ENCODE data around the gene SLC35F6. TPM values are rescaled to one million over a fixed set of nuclear protein-coding genes. Genes with fewer than 3 reads are reported as not detected.
"Not testable (repeated sequence)": the region's sequence is repeated elsewhere in the genome, so short reads cannot be mapped to it uniquely, and the experiment has no call there.

The SLC35F6 gene
- polyA plus RNA-seq, 12 donors: 6.1 to 10.3 (median 8.3) TPM; not detected in 1

GRCh38 chr2:26727641-26728561 is 36.2 kb upstream of the SLC35F6 start:
- peak; percentile 14 for DNase-seq

DNA sequence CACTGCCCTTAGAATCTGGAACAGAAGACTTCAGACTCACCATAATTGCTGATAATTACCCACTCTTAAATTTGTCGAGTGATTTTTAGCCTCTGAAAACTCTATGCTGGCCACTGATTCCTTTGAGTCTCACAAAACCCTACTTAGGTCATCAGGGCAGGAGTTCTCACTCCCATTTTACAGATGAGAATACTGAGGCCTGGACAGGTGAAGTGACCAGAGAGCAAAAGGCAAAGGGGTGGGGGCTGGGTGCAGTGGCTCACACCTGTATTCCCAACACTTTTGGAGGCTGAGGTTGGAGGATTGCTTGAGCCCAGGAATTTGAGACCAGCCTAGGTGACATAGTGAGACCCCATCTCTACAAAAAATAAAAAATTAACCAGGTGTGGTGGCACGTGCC is 34.8 kb upstream of the SLC35F6 start:
- no peak for DNase-seq

- DNase-seq: no peak
Measured at GRCh38 chr2:26730549-26731344, 33.3 kb upstream of the SLC35F6 start.

DNA sequence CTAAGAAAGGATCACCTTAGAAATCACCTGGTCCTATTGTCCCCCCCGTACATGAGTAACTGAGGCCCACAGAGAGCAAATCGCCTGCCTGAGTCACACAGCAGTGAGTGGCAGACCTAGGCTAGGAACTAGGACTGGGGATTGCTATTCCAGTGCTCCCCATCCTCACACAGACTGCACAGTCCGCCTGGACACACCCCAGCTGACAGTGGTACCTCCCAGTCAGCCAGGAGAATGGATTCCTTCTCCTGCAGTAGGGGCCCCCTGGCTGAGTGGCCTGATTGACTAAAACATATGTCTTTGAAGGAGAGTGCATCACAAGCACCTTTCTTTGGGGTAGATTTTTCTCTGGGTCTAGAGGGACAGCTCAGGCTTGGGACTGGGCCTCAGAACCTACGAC is 32.4 kb upstream of the SLC35F6 start:
- no peak for DNase-seq

GRCh38 chr2:26732446-26732845 is 31.6 kb upstream of the SLC35F6 start:
- DNase-seq: no peak

DNA sequence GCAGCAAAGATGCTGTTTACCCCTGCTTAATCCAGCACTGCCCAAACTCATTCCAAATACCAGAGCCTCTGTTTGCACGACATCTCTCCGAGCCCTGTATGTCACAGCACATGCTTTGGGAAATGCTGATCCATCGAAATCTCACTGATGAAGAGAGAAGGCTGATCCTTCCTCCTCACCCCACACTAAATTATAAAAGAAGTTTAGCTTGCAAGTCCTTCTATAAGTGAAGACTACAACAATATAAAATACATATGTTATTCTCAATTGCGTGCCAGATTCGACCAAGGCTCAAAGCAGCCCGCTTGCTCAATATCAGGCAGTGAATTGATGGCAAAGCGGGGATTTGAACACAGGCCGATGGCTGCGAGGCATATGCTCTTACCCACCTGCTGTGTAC is 30.7 kb upstream of the SLC35F6 start:
- DNase-seq: no peak

DNA sequence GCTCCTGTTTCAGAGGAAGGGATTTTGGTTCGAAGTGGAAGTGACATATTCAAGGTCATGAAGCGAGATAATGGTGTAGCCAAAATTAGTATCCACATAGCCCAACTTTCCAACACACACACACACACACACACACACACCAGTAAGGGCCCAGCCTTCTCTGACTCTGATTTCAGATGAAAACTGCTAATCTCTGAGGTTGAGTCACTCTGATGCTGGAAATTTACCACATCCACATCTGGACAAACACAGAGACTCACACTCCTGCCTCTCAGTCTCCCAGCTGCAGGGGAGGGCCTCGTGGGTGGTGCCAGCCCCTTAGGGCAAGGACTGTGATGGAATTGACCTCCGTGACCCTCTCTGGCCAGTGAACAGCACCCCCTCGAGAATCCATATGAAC is 29.0 kb upstream of the SLC35F6 start:
- no peak for DNase-seq

- DNase-seq: no peak
Measured at GRCh38 chr2:26735883-26736588, 28.0 kb upstream of the SLC35F6 start.

DNA sequence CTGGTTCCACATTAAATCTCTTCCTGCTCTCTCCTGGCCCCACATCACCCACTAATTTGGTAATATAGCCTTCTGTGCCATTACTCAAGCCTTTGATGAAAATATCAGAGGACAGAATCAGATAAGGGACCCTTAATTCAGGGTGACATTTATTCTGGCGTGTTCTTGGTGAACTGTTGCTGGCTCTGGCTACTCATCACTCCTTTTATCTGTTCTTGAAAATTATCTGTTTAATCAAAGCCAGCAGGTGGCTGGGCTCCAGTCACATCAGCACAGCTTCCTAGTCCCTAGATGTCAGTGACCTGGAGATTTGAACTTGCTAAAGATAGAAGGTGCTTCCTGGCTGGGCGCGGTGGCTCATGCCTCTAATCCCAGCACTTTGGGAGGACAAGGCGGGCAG is 26.9 kb upstream of the SLC35F6 start:
- DNase-seq: no peak

DNA sequence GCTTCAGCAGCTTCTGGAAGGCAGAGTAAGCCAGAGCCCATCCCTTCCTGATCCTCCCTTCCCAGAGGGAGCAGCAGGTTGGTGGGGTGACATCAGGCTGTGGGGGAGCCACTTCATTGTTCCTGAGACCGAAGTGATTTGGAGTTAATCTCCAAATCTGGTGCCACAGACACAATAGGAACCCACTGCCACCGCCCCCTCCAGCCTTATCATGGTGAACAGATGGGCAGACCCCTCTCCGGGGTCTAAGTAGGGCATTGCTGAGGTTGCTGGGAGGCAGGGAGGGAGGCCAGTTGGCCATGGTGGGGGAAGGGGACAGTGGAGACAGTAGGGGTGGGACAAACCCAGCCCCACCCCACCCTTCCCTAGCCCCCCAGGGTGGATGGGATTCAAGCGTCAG is 25.6 kb upstream of the SLC35F6 start:
- DNase-seq: no peak

DNA sequence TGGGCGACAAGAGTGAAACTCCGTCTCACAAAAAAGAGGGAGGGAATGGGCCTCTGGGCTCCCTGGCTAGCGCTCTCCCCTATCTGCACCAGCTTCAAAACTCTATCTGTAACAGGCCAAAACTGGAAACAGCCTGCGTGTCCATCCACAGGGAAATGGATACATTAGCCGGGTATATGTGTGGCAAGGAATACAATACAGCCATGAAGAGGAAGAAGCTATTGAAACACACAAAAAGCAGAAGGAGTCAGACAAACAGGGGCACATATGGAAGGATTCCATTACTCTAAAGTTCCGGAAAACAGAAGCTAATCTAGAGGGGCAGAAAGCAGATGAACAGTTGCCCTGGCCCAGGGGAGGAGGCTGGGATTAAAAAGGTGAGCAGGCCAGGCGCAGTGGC is 24.6 kb upstream of the SLC35F6 start:
- DNase-seq: no peak

DNA sequence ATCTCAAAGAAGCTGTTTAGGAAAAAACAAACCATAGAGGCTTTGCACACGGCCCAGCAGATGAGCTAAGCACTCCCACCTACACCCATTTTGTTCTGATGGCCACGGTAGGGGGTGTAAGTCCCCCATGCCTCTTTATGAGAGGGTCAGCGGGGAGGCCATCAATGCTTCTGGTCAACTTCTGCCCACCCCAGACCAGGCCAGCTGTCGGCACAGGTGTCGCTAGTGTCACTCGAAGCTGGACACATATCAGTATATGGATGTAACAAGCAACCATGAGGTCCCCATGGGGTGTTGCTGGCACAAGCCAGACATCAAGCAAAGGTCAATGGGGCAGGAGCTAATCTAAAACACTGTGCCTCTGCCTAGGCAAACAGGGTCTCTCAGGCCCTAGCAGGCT is 23.7 kb upstream of the SLC35F6 start:
- no peak for DNase-seq

DNA sequence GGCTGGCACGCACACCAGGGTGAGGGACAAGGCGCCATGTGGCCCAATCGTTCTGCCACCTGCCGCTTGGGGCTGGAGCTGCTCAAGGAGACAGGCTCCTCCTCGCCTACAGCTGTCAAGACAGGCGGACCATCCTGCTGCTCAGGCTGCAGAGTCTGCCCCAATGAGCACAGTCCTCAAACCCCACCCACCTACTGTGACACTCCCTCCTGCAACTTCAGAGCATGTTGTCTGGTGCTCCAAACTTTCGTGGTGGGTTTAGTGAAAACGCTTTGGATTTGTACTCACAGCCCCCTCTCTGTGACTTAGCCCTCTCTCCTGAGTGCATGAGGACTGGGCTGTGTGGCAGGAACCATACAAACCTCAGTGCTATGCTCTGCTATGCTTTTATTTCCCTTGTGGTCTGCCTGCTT is 23.2 kb upstream of the SLC35F6 start:
- DNase-seq: no peak

DNA sequence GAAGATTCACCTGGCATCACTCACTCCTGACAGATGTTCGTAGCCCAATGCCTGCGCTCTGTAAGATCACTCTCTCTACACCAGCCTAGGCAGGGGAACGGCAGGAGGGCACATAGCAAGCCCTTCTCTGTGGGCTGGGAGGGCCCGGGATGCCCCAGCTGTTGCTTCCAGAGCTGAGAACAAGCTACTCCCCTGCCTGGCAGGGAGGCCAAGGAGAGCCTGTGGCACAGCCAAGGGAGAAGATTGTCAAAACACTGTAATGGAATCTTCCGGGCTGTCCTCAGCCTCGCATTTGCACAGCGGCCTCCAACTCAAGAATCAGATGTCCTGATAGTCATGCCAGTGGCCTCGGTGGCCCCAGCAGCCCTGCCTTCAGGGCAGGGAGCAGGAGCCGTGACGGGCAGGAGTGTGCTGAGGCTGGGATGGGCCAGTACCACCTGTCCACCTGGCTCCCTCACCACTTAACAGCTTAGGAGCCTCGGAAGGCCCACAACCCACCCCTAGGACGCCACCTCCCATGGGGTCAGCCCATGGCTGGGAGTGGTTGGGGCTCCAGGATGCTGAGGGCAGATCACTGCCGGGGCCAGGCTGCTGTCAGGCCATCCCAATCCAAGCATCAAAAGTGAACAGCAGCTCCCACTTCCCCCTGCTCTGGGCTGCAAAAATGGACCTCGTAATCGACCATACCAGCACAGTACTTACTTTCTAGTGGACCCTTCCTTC is 21.9 kb upstream of the SLC35F6 start:
- DNase-seq: no peak

DNA sequence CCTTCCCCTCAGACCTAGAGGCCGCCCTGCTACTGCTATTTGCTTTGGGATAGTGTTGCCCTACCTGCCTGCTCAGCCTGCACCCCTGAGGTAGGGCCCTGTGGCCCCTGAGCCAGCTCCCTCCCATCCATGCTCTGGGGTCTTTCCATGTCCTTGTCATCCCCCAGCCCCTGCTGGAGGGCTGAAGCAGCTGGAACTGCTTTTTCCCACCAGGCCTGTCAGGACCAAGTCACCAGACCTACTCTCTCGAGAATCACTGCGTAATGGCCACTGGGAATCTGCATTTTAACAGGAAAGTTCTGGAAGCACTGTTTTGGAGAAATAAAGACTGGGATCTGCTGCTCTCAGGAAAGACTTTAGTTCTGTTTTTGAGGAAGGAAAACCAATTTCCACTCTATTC is 20.2 kb upstream of the SLC35F6 start:
- no peak for DNase-seq

GRCh38 chr2:26744953-26745352 is 19.1 kb upstream of the SLC35F6 start:
- DNase-seq: no peak

- DNase-seq: peak; percentile 82
Measured at GRCh38 chr2:26745609-26746327, 18.3 kb upstream of the SLC35F6 start.

GRCh38 chr2:26746934-26747333 is 17.1 kb upstream of the SLC35F6 start:
- DNase-seq: no peak

- not testable (repeated sequence) for DNase-seq
Measured at GRCh38 chr2:26749787-26750420, 14.2 kb upstream of the SLC35F6 start.

- DNase-seq: not testable (repeated sequence)
Measured at GRCh38 chr2:26750467-26750866, 13.6 kb upstream of the SLC35F6 start.
